ENCODE data around the gene PPP3R1.

DNA sequence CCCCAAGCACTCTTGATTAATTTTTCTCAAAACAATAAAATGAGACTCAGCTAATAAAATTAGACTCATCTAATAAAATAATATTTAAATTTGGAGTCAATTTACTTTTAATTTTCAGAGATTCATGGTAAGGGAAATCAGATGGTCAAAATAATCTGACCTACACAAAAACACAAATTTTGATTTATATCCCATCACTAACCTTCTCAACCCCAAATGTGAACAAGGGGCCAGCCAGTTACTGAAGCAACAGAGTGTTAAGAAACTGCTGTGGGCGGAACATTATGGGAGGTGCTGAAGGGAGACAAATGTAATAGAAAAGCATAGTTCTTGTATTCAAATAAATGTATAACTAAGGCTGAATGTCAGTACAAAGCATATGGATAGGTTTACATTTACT is 28.5 kb upstream of the PPP3R1 start:
- no peak for TF ChIP-seq ZNF274 (IDR thresholded peaks at IDR 0.05; ENCODE audit: low read length)
- TF ChIP-seq ZNF274 (tag by site-specific recombination; IDR thresholded peaks at IDR 0.05; ENCODE audit: borderline replicate concordance): no peak
- TF ChIP-seq ZNF23 (tag by site-specific recombination; IDR thresholded peaks at IDR 0.05; ENCODE audit: borderline replicate concordance): no peak
